Kidney (tissue), 14 donors: ENCODE results near the gene C16orf95. TPM values are rescaled to one million over a fixed set of nuclear protein-coding genes. Genes with fewer than 3 reads are reported as not detected.
A peak's percentile ranks its signal among the peaks of the same experiment; 100 is the strongest.

Experiments
- DNase-seq, 5 donors: peaks; one replicate each; pipeline ENCODE4 v3.0.0-alpha.2; 2013 to 2020
- FAIRE-seq: peaks from 2 replicates; lab custom pipeline; 2012; peaks lifted over from hg19 to GRCh38; lab: Jason Lieb, UNC
- H3K27ac ChIP-seq, 2 donors: one replicate each; pipeline ENCODE4 v1.7.0; 2013; ENCODE audit warnings: low read depth in 2 of 2, low read length in 2 of 2, inconsistent platforms in 1 of 2
- H3K27me3 ChIP-seq: one replicate; pipeline ENCODE4 v1.7.1; 2013; ENCODE audit warnings: low read length, inconsistent platforms; ENCODE audit not compliant: control insufficient read depth, insufficient read depth
- H3K36me3 ChIP-seq, 3 donors: one replicate each; pipeline versions ENCODE4 v1.7.0 to v1.7.1; 2013; ENCODE audit warnings: low read length in 3 of 3, control low read depth in 1 of 3, inconsistent platforms in 1 of 3; ENCODE audit not compliant: insufficient read depth in 3 of 3, control insufficient read depth in 2 of 3
- H3K4me1 ChIP-seq, 3 donors: one replicate each; pipeline versions ENCODE4 v1.7.0 to v1.7.1; 2013; ENCODE audit warnings: low read length in 3 of 3, inconsistent platforms in 1 of 3, low read depth in 1 of 3; ENCODE audit not compliant: control insufficient read depth in 2 of 3, insufficient read depth in 2 of 3
- H3K4me3 ChIP-seq, 3 donors: one replicate each; pipeline versions ENCODE4 v1.7.0 to v1.8.1; 2013; ENCODE audit warnings: low read length in 3 of 3, control low read depth in 1 of 3, inconsistent platforms in 1 of 3
- H3K9ac ChIP-seq, 3 donors: one replicate each; pipeline versions ENCODE4 v1.7.0 to v1.7.1; 2013; ENCODE audit warnings: low read length in 3 of 3, control low read depth in 1 of 3, inconsistent platforms in 1 of 3
- H3K9me3 ChIP-seq, 3 donors: one replicate each; pipeline versions ENCODE4 v1.7.0 to v1.7.1; 2013; ENCODE audit warnings: low read length in 3 of 3, control low read depth in 1 of 3, inconsistent platforms in 1 of 3; ENCODE audit not compliant: control insufficient read depth in 2 of 3, insufficient read depth in 1 of 3
- CTCF ChIP-seq: IDR thresholded peaks from 3 replicates; pipeline ENCODE4 v1.5.1; 2012; ENCODE audit warnings: mild to moderate bottlenecking, moderate library complexity, borderline replicate concordance; ENCODE audit not compliant: insufficient read depth; ENCODE audit errors: extremely low read depth
- intact Hi-C: fragments of 100-400 bp; cut with DNase I; formaldehyde crosslinking; loops from one replicate; pipeline ENCODE4 v1.11.1; 2022
- polyA plus RNA-seq: library from polyadenylated mRNA; stranded (reverse); fragments of 350-450 nt; fragmentation: Illumina TruSeq; extraction: RNeasy Lipid Tissue Mini Kit (QIAGEN cat#74804); gene quantifications from one replicate; pipeline ENCODE4 v1.2.3, GENCODE V29; 2014; ENCODE audit warnings: low read depth, low replicate concordance; ENCODE audit not compliant: insufficient read depth
- total RNA-seq: library from RNA; stranded (reverse); fragmentation: NEBNext Ultra II Directional; extraction: Animal tissue kit (Norgen Biotek cat#: 25700); gene quantifications from one replicate; pipeline ENCODE4 v1.2.1, GENCODE V29; 2021
- donor health status: control.
- donor health status: control.
- donor health status: control.
- donor health status: control.
- donor health status: control.
- donor health status: DM: yes; HTN: yes; CAD: no.
- donor health status: Normal renal cell carcinoma (clear cell type).

C16orf95 gene
- total and polyA plus RNA-seq, 2 donors from 2014 or later = 2.5 to 11.5 TPM

- Histone ChIP-seq H3K27ac (no peak overlapping the region), H3K9ac (no peak overlapping the region), H3K4me1 (no peaks in the 10 kb centered on the region), H3K4me3 (no peak overlapping the region), H3K9me3 (no peaks in the 10 kb centered on the region), H3K27me3 (no peaks in the 10 kb centered on the region), H3K36me3 (peaks cover 2 to 11% (median 5%) of the 10 kb centered on the region in 3 donors)
- no peak for FAIRE-seq
- TF ChIP-seq CTCF = no peak
- intact Hi-C loops = no loop called here
- peak in 4 of 5 donors; percentile 65 to 77 (median 72) for DNase-seq
Observed at GRCh38 chr16:87345726-87346424, 28.7 kb upstream of the C16orf95 start.

GRCh38 chr16:87344931-87345631, 27.9 kb upstream of the C16orf95 start:
- intact Hi-C loops = no loop called here
- H3K4me3 ChIP-seq = no peak overlapping the region
- peaks cover 4 to 11% (median 5%) of the 10 kb centered on the region in 3 donors for H3K36me3 ChIP-seq
- H3K27ac ChIP-seq = no peak overlapping the region
- DNase-seq (no peak), FAIRE-seq (no peak)
- no peak overlapping the region for H3K9ac ChIP-seq
- no peak for TF ChIP-seq CTCF
- no peaks in the 10 kb centered on the region for H3K27me3 ChIP-seq
- no peaks in the 10 kb centered on the region for H3K9me3 ChIP-seq
- no peaks in the 10 kb centered on the region for H3K4me1 ChIP-seq

GRCh38 chr16:87344165-87344930, 27.2 kb upstream of the C16orf95 start:
- Histone ChIP-seq H3K27ac (no peak overlapping the region), H3K27me3 (no peaks in the 10 kb centered on the region), H3K4me3 (no peak overlapping the region), H3K9me3 (no peaks in the 10 kb centered on the region), H3K36me3 (peaks cover 4 to 11% (median 7%) of the 10 kb centered on the region in 3 donors), H3K4me1 (no peaks in the 10 kb centered on the region), H3K9ac (no peak overlapping the region)
- FAIRE-seq (no peak), DNase-seq (peak in 1 of 5 donors; percentile 42)
- intact Hi-C loops = no loop called here
- TF ChIP-seq CTCF = no peak
